Activated naive CD8-positive, alpha-beta T cell (primary cell): ENCODE results near the gene GRIPAP1.

Source experiments
- H3K27ac Mint-ChIP-seq: one replicate; pipeline ENCODE4 v1.8.0; 2021; ENCODE audit warnings: mixed read lengths
- H3K27me3 Mint-ChIP-seq: one replicate; pipeline ENCODE4 v1.8.0; 2021; ENCODE audit warnings: mixed read lengths
- H3K36me3 Mint-ChIP-seq: one replicate; pipeline ENCODE4 v1.8.0; 2021; ENCODE audit warnings: mixed read lengths
- H3K4me1 Mint-ChIP-seq: one replicate; pipeline ENCODE4 v1.8.0; 2021; ENCODE audit warnings: low read depth, mixed read lengths
- H3K4me3 Mint-ChIP-seq: one replicate; pipeline ENCODE4 v1.8.0; 2021; ENCODE audit warnings: mild to moderate bottlenecking, mixed read lengths
- H3K9me3 Mint-ChIP-seq: one replicate; pipeline ENCODE4 v1.8.0; 2021; ENCODE audit warnings: low read depth, mixed read lengths

Gene GRIPAP1

DNA sequence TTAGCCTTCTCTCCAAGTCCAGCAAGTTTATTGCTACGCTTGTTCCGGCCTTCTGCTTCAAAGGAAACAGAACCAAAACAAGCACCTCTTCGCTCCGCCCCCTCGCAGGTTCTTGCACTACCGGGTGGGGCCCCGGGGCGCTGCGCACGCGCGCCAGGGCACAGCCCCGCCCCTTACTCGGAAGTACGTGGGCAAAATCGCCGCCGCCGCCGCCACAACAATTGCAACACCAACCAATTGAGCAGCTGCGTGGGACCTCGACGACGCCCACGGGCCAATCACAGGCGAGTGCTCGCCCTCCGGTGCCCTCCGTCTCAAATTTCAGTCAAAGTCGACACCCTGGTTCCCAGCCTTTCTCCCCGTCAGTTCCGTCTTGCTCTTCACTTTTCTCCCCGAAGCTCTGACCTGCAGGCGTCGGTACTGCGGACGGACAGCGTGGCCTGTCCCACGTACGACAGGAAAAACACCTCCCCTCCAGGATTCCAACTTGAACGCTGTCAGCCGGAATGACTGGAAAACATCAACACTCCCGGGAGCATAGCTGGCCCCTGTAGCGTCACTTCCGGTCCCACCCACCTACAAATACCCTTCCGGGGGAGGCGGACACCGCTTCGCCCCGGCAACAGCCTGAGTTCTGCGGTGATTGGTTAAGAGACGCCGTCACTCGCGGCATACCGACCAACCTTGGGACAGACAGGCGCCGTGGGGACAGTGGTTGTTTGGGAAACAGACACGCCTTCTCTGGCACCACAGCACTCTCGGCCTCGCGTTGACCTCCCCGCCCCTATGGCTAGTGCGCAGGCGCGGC is 44.0 kb downstream of the GRIPAP1 start:
- Mint-ChIP-seq H3K27me3 (no peaks in the 10 kb centered on the region), H3K4me3 (peak overlapping the region; percentile 98), H3K9me3 (no peaks in the 10 kb centered on the region), H3K27ac (peak overlapping the region; percentile 100), H3K36me3 (no peaks in the 10 kb centered on the region), H3K4me1 (peaks cover 44% of the 10 kb centered on the region)

DNA sequence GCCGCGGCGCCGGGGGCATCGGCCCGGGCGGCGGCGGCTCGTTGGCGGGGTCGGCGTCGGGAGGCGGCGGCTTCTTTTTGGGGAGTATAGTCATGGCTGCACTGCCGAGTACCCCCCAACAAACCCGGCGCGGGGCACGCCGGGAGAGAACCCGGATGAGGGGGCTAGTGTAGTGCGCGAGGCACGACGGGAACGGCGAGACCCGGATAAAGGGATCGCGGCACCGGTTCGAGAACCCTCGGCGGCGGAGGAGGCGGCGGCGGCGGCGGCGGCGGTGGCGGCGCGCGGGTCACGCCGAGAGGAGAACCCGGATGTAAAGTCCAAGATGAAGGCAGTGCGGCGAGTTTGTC is 44.6 kb downstream of the GRIPAP1 start, which contains the start of gene OTUD5:
Gene OTUD5 (minus strand): TSS at position 131 of the 350 bp plus-strand sequence. CDS start 37 bp downstream, at position 94.
- Mint-ChIP-seq H3K4me1 (peaks cover 49% of the 10 kb centered on the region), H3K36me3 (no peaks in the 10 kb centered on the region)

DNA sequence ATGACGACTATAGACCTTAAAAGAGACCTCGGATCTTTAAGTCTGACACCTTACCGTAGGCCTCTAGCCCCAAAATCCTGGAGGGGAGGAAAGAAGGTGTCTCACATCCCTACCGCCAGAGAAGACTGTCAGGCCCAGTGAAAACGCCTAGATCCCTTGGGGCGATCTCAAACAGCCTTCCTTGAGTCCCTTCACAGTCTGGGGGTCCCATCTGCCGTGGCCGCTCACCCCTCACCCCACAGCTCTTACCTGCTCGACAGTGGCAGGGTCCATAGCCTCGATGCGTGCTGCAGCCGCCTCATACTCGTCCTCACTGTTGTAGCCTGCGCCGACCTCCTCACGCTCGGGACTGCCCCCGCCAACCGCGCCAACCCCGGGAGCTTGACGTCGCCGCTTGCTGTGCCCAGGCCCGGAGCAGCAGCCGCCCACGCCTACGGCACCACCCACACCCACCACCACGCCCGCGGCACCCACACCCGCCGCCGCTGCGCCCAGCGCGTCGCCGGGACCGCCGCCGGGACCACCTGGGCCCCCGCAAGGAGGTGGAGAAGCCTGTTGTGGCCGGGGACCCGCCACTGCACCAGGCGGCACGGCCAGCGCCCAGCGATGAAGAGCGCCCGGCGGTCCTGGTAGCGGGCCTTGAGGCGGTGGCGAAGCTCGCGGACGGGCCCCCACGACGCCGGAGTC is 45.2 kb downstream of the GRIPAP1 start:
- H3K27me3 Mint-ChIP-seq: no peaks in the 10 kb centered on the region
- H3K9me3 Mint-ChIP-seq: no peaks in the 10 kb centered on the region
- H3K4me1 Mint-ChIP-seq: peaks cover 55% of the 10 kb centered on the region
- peak overlapping the region; percentile 86 for H3K27ac Mint-ChIP-seq
- peak overlapping the region; percentile 87 for H3K4me3 Mint-ChIP-seq
- H3K36me3 Mint-ChIP-seq: no peaks in the 10 kb centered on the region

More for the DNA sequence above, 44.6 kb downstream of the GRIPAP1 start, which contains the start of gene OTUD5:
- no peaks in the 10 kb centered on the region for H3K27me3 Mint-ChIP-seq
- H3K9me3 Mint-ChIP-seq: no peaks in the 10 kb centered on the region
- peak within 1 kb of the TSS; percentile 98 for H3K4me3 Mint-ChIP-seq
- peak within 1 kb of the TSS; percentile 100 for H3K27ac Mint-ChIP-seq

DNA sequence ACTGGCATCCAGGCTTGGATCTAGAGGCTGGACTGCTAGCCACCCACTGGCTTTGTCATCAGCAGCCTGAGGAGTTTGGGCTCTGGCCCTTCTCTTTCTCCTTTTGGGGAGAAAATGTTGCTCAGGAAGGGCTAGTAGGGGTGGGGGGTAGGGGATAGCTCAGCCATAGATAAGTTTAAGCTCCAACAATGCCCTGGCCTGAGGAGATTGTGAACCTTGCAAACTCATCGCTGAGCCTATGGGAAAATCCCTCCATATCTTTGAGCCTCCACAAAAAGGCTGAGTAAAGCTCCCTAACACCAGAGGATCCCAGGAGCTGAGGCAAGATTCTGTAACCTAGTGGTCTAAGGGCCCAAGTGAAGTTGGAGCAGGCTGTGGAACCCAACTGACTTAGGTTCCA is 53.5 kb downstream of the GRIPAP1 start:
- H3K27me3 Mint-ChIP-seq: no peaks in the 10 kb centered on the region
- no peaks in the 10 kb centered on the region for H3K36me3 Mint-ChIP-seq
- H3K4me1 Mint-ChIP-seq: peaks cover 43% of the 10 kb centered on the region
- no peaks in the 10 kb centered on the region for H3K9me3 Mint-ChIP-seq
- no peak overlapping the region for H3K4me3 Mint-ChIP-seq
- H3K27ac Mint-ChIP-seq: no peak overlapping the region

DNA sequence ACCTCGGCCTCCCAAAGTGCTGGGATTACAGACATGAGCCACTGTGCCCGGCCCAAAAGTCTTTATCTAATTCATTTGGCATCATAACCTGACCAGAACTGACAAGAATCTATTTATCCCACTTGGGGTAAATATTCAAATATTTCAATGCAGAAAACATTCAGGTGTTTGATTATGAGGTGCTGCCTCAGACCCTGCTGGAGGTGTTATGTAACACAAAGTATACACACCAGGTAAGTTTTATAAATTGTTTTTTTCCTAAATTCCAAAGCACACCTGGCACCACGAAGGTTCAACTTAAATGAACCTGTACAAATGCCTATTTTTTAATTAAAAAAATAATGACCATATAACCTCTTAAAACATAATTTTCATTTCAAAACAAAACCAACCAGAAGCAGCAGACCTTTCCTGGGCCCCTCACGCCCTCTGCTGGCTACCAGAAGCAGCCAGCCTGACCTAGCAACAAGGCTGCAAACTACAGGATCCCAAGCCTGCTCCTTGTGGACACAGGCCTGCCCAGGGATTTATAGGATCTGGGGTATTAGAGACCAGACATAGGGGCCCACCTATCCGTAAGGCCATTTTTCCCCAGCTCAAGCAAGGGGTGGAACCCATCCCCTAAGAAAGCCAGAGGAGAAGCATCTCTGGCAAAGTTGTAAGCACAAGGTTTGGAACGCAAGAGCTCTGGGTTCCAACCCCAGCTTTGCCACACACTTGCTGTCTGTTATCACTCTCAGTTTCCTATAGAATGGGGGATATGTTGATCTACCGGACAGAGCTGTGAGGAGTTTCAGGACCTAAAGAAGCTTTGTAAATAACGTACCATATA is 56.3 kb downstream of the GRIPAP1 start:
- Mint-ChIP-seq H3K36me3 (peaks cover 7% of the 10 kb centered on the region), H3K4me3 (no peak overlapping the region), H3K4me1 (peaks cover 49% of the 10 kb centered on the region), H3K9me3 (no peaks in the 10 kb centered on the region), H3K27me3 (no peaks in the 10 kb centered on the region), H3K27ac (peak overlapping the region; percentile 58)

DNA sequence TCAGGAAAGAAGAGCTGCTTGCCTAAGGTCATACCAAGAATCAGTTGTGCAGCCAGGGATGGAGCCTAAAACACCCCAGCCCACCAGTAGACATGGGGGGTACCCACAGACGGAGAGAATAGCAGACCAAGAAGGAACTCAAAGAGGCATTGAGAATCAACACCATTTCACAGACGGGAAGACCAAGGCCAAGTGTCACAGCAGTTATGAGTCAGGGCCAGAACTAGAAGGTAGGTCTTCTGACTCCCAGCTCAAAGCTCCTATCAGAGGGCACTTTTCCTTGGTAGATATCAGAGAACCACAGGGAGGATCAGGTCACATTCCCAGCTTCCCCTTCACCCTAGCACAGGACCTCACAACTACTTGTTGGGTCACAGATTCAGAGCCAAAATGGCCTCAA is 59.2 kb downstream of the GRIPAP1 start:
- no peaks in the 10 kb centered on the region for H3K9me3 Mint-ChIP-seq
- H3K36me3 Mint-ChIP-seq: peaks cover 7% of the 10 kb centered on the region
- H3K27ac Mint-ChIP-seq: peak overlapping the region; percentile 93
- peaks cover 72% of the 10 kb centered on the region for H3K4me1 Mint-ChIP-seq
- no peaks in the 10 kb centered on the region for H3K27me3 Mint-ChIP-seq
- H3K4me3 Mint-ChIP-seq: peak overlapping the region; percentile 59

DNA sequence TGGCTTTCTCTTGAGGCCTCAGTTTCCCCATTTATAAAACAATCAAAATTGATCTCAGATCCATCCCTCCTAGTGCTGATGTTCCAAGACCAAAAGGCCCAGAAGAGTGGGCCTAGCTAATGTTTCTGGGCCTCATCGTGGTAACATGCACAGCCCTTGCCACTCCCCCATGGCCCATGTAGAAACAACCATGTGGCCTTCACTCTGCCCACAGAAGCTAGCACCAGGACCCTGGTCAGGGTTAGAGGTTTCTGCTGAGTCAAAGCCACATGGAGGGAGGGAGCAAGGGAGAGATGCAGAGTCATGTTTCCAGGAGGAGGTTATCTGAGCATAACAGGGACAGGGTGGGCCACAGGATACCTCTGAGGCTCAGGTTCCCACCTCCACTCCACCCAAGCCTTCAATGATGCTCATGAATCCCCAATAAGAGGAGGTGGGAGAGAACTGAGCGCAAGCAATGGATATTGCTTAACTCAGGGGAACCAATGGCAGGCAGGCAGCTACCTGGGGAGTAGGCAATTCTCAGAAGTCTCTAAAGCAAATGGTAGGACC is 61.6 kb downstream of the GRIPAP1 start:
- H3K9me3 Mint-ChIP-seq: no peaks in the 10 kb centered on the region
- peaks cover 7% of the 10 kb centered on the region for H3K36me3 Mint-ChIP-seq
- H3K27me3 Mint-ChIP-seq: no peaks in the 10 kb centered on the region
- H3K4me1 Mint-ChIP-seq: peaks cover 80% of the 10 kb centered on the region
- H3K4me3 Mint-ChIP-seq: peak overlapping the region; percentile 87
- peak overlapping the region; percentile 98 for H3K27ac Mint-ChIP-seq

DNA sequence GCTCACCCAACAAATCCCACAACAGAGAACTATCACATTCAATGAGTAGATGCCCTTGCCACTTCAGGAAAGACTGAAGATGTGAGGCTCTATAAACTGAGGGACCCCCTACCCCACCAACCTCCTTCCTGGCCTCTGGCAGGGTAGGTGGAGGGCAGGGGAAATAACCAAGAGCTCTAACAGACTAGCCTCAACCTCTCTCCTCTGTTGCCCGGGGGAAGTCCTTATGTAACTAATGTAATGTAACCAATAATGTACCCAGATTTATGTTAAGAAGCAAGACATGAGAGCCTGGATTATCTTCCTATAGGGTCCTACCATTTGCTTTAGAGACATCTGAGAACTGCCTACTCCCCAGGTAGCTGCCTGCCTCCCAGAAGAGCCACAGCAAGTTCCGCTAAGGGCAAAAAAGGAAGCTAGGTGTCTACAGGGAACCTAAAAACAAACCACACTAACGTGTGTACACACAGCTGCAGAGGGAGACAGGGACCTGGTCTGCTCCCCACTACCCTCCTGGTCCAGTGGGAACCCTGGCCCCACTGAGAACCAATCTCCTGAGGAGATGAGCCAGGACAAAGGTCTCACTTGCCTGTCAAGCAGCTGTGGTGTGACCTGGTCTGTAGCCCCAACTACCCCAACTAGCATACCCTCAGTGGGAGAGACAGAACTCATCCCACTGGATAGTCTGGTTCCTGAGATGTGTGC is 62.4 kb downstream of the GRIPAP1 start:
- Mint-ChIP-seq H3K27me3 (no peaks in the 10 kb centered on the region), H3K4me3 (peak overlapping the region; percentile 87), H3K4me1 (peaks cover 88% of the 10 kb centered on the region), H3K9me3 (no peaks in the 10 kb centered on the region), H3K27ac (peak overlapping the region; percentile 98), H3K36me3 (peaks cover 10% of the 10 kb centered on the region)

DNA sequence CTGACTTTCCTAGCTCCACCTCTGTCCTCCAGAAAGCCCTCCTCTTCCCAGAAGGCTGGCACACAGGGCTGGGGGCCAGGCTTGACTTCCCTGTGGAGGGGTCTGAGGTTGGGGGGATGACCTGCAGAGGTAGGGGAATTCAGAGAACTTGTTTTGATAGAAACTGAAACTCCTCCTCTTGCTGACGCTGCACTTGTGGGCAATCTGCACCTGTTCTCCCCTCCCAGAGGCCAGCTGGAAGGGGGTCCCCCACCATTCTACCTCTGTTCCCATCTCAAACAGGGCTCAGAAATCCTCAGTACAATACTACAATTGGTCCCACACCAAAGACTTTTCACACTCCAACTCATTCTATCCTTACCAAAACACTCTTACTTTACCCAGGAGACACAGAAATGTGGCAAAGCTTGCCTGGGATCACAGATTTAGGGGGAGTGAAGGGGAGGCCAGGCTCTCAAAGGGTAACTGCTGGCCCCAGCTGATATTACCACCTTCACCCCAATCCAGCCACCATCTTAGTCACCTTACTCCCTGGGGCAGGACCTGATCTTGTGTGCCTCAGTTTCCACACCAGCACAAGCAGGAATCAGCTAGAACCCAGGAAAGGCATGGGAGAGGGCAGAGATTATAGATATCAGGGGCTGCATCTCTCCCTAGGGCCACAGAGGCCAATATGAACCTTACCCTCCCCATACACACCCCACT is 63.2 kb downstream of the GRIPAP1 start:
- Mint-ChIP-seq H3K27ac (peak overlapping the region; percentile 98), H3K4me3 (peak overlapping the region; percentile 87), H3K27me3 (no peaks in the 10 kb centered on the region), H3K9me3 (no peaks in the 10 kb centered on the region), H3K4me1 (peaks cover 89% of the 10 kb centered on the region), H3K36me3 (peaks cover 14% of the 10 kb centered on the region)

DNA sequence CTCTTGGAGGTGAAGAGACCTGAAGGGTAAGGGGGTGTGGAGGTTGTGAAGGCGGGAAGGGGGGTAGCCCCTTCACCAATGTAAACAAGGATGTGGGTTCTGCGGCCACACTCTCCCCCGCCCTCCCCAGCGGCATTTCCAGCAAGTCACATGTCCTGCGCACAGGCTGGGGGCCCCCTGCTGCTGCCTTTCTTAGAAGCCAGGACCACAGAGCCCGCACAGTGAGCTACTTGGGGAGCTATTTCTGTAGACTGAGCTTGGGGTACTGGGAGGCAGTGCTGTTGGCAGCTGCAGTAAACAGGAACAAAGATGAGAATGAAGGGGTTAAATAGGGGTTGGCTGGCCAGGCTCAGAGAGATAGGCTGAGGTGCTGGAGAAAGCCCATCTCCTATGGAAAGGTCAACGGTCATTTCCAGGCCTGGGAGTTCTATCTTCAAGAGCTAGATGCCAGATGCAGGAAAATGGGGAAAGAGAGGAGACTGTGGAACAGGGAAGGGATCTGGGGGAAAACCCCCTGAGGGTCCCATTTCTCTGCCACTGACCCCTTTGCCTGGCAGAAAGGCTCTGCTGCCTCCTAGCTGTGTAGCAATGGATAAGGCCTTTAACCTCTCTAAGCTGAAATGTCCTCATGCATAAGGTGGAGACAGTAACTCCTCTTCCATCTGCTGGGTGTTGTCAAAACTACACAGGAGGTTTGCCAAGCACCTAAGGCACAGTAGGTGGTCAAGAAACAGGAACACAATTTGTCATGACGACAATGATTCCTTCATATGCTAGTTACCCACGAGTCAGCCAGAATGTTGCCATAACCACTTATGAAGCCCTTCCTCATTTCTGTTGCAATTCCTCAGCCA is 64.8 kb downstream of the GRIPAP1 start:
- Mint-ChIP-seq H3K36me3 (peaks cover 15% of the 10 kb centered on the region), H3K4me1 (peaks cover 79% of the 10 kb centered on the region), H3K4me3 (peak overlapping the region; percentile 87), H3K27me3 (no peaks in the 10 kb centered on the region), H3K9me3 (no peaks in the 10 kb centered on the region), H3K27ac (peak overlapping the region; percentile 98)

DNA sequence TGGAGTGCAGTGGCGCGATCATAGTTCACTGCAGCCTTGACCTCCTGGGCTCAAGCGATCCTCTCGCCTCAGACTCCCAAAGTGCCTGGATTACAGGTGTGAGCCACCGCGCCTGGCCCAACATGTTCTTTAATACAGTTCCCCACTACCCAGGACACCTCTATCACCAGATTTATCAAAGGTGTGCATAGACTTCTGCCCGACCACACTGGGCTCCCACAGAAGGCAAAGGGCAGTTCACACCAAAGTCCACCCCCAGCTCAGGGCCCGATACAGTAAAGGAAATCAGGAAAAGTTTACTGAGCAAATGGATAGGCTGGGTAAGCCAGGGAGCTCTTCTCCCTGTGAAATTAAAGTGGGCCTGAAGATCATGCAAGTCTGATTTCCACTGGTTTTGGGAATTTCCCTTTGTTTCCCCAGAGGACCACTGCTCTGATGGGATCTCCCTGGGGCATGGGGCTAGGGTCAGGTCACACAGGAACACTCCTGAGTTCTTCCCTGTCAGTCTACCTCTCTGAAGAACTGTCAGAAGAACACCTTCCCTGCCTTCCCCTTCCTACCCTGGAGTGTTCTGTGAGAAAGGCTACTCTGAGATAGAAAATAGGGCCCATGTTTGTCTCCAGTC is 65.5 kb downstream of the GRIPAP1 start:
- H3K9me3 Mint-ChIP-seq: no peaks in the 10 kb centered on the region
- peaks cover 72% of the 10 kb centered on the region for H3K4me1 Mint-ChIP-seq
- peak overlapping the region; percentile 98 for H3K27ac Mint-ChIP-seq
- H3K27me3 Mint-ChIP-seq: no peaks in the 10 kb centered on the region
- H3K36me3 Mint-ChIP-seq: peaks cover 13% of the 10 kb centered on the region
- peak overlapping the region; percentile 87 for H3K4me3 Mint-ChIP-seq

DNA sequence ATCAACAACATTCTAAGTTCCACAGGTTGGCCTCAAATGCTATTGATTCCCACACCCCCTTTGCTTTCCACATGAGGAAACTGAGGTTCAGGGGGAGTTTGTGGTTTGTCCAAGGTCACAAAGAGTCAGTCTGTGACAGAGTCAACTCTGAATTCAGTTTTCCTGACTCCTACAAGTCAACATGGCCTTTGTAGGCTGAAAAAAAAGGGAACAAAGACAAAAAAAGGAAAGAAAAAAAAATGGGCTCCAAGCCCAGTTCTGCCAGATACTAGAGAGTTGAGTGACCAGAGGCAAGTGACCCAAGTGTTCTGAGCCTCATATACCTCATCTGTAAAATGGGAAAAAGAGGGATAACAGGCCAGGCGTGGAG is 66.8 kb downstream of the GRIPAP1 start:
- H3K36me3 Mint-ChIP-seq: peaks cover 12% of the 10 kb centered on the region
- peak overlapping the region; percentile 98 for H3K27ac Mint-ChIP-seq
- no peaks in the 10 kb centered on the region for H3K27me3 Mint-ChIP-seq
- no peaks in the 10 kb centered on the region for H3K9me3 Mint-ChIP-seq
- H3K4me1 Mint-ChIP-seq: peaks cover 66% of the 10 kb centered on the region
- peak overlapping the region; percentile 58 for H3K4me3 Mint-ChIP-seq
